ENCODE data around the gene PARN. TPM values are rescaled to one million over a fixed set of nuclear protein-coding genes. Genes with fewer than 3 reads are reported as not detected.
"Not testable (repeated sequence)": the region's sequence is repeated elsewhere in the genome, so short reads cannot be mapped to it uniquely, and the experiment has no call there.

Gene PARN, protein sequence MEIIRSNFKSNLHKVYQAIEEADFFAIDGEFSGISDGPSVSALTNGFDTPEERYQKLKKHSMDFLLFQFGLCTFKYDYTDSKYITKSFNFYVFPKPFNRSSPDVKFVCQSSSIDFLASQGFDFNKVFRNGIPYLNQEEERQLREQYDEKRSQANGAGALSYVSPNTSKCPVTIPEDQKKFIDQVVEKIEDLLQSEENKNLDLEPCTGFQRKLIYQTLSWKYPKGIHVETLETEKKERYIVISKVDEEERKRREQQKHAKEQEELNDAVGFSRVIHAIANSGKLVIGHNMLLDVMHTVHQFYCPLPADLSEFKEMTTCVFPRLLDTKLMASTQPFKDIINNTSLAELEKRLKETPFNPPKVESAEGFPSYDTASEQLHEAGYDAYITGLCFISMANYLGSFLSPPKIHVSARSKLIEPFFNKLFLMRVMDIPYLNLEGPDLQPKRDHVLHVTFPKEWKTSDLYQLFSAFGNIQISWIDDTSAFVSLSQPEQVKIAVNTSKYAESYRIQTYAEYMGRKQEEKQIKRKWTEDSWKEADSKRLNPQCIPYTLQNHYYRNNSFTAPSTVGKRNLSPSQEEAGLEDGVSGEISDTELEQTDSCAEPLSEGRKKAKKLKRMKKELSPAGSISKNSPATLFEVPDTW
- 10 to 100 TPM; 10.6 to 16.6 (median 13.2) TPM for polyA plus RNA-seq

- WGBS, 3 donors = 1% methylated on average over 50 to 51 of the region's 51 CpGs
Observed at GRCh38 chr16:14629919-14630619, at the start of gene PARN. PARN (minus strand) TSS chr16:14630260; CDS start chr16:14630125, 135 bp downstream.

DNA sequence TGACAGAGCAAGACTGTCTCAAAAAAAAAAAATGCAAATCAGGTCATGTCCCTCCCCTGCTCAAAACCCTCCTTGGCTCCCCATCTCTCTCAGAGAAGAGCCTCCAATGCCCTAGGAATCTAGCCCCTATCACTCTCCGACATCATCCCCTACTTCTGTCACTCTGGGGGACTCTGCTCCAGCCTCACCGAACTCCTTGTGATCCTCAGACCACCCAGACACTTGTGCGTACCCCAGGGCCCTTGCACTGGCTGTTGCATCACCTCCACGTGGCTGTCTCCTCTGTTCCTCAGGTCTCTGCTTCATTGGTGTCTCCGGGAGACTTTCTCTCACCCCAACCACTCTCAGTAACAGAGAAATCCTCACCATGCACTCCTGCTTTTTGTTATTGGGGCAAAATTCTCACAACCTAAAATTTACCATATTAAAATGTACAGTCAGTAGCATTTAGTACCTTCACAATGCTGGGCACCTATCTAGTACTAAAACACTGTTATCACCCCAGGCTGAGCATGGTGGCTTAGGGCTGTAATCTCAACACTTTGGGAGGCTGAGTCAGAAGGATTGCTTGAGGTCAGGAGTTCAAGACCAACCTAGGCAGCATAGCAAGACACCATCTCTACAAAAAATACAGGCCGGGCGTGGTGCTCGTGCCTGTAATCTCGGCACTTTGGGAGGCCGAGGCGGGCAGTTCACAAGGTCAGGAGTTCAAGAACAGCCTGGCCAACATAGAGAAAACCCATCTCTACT lies 48.9 kb upstream of the PARN start:
- no peak overlapping the region for H3K27ac ChIP-seq (ENCODE audit: low read depth, low read length)
- WGBS, 3 donors = 78 to 89% (median 81%) methylated on average over 11 of the region's 11 CpGs

More at GRCh38 chr16:14629919-14630619, at the start of gene PARN:
- peak within 1 kb of the TSS; percentile 69 for H3K27ac ChIP-seq (ENCODE audit: low read depth, low read length)

GRCh38 chr16:14677627-14678026 lies 47.6 kb upstream of the PARN start:
- 90 to 99% (median 95%) methylated on average over 5 of the region's 5 CpGs for WGBS, 3 donors
- no peak overlapping the region for H3K27ac ChIP-seq (ENCODE audit: low read depth, low read length)

DNA sequence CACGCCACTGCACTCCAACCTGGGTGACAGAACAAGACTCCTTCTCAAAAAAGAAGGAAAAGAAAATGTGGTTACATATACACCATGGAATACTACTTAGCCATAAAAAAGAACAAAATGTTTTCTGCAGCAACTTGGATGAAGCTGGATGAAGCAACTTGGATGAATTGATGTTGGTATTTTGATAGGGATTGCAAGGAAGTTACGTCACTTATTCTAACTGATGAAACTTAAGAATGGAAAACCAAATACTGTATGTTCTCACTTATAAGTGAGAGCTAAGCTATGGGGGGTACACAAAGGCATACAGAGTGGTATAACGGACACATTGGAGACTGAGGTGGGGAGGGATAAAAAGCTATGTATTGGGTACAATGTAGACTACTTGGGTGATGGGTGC lies 46.6 kb upstream of the PARN start:
- H3K27ac ChIP-seq (ENCODE audit: low read depth, low read length) = no peak overlapping the region
- WGBS, 3 donors = 83 to 93% (median 89%) methylated on average over 3 of the region's 3 CpGs

DNA sequence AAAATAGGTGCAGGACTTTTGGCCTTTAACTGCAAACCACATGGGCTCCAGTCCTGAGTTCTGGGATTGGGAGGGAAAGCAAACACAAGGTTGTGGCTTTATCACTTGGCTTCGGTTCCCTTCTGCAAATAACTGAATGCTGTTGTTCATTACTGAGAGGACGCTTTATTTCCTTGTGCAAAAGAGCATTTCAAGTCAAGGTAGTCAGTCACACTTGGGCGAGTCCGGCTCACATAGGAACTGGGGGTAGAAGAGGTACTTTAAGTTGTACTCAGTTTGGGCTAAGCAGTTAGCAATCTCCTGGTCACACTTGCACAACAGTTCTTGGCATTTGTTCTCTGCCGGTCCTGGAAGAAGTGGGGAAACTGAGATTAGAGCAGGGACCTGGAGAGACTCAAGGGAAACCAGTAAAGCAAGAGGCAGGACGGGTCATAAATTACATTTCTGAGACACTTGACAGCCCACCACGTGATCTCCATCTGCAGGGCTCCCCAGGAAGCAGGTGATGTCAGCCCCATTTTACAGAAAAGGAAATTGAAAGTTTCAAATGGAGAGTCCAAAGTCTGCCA lies 42.4 kb upstream of the PARN start:
- WGBS, 3 donors = 20 to 64% (median 61%) methylated on average over 7 of the region's 7 CpGs
- no peak overlapping the region for H3K27ac ChIP-seq (ENCODE audit: low read depth, low read length)

GRCh38 chr16:14669776-14670175 lies 39.7 kb upstream of the PARN start:
- H3K27ac ChIP-seq (ENCODE audit: low read depth, low read length) = no peak overlapping the region
- WGBS, 3 donors = 43 to 97% (median 85%) methylated on average over 4 of the region's 4 CpGs

- 41 to 82% (median 78%) methylated on average over 7 of the region's 7 CpGs for WGBS, 3 donors
- no peak overlapping the region for H3K27ac ChIP-seq (ENCODE audit: low read depth, low read length)
Observed at GRCh38 chr16:14668556-14669223, 38.6 kb upstream of the PARN start.

DNA sequence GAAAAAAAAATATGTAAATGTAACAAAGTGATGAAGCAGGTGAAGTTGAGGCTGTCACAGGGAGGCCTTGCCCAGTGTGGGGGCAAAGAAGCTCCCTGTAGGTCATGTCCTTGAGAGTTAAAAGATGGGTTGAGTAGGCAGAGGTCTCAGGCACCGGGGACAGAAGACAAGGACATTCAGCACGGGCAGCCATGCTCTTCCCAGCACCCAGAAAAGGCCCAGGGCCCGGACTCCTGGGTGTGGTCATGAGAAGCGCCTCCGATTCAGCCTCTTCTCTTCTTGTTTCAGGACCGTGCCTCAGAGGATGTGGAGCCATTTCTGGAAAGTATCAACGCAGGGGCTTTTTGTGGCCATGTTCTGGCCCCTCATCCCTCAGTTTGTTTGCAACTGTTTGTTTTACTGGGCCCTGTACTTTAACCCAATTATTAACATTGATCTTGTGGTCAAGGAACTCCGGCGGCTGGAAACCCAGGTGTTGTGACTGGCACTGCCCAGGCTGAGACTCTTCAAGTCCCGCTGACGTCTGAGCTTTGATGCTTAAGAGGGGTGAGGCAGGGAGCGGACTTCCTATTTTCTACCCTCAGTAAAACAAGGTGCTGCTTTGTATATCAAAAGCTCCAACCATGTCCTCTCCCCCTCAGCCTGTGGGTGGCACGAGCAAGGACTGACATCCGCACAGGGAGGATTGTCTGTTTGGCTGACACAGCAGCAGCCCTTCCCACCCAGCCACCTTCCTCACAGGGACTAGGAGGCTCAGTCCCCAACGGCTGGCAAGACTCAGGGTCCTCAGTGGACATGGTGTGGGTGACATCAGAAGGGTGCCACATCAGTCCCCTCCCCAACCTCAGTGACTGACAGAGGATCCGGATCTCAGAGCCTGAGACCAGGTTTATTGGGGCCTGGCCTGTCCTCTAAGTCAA lies 37.5 kb upstream of the PARN start:
- WGBS, 3 donors = 57 to 92% (median 89%) methylated on average over 16 of the region's 16 CpGs
- H3K27ac ChIP-seq (ENCODE audit: low read depth, low read length) = no peak overlapping the region

DNA sequence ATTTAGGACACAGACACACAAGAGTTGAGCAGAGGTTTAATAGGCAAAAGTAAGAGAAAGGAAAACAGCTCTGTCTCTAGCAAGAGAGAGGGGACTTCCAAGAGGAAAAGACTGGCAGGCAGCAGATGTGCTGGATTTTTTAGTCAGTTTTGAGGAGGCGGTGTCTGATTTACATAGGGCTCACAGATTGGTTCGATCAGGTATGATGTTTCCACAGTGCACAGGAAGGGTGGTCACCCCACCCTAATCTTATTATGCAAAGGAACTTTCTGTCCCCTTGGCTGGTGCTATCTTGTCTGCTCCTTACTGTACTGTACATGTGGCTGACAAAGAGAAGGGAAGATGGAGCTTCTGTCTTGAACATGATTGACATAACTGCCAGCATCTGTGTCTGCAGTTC lies 28.0 kb upstream of the PARN start:
- 89 to 92% (median 89%) methylated on average over 2 of the region's 2 CpGs for WGBS, 3 donors
- no peak overlapping the region for H3K27ac ChIP-seq (ENCODE audit: low read depth, low read length)

GRCh38 chr16:14652726-14653125 lies 22.7 kb upstream of the PARN start:
- H3K27ac ChIP-seq (ENCODE audit: low read depth, low read length) = no peak overlapping the region
- 94 to 100% (median 98%) methylated on average over 2 of the region's 2 CpGs for WGBS, 3 donors

DNA sequence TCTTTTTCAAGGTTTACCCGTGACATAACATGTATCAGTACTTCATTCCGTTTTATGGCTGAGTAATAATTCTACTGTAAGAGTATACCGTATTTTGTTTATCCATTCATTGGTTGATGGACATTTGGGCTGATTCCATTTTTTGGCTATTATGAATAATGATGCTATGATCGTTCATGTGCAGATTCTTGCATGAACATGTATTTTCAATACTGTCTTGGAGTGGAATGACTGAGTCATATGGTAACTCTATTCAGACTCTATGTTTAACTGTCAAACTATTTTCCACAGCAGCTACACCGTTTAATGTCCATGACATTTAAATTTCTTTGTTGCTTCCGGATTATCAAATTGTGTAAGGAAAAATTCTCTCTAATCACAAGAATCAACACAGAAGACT lies 20.6 kb upstream of the PARN start:
- no peak overlapping the region for H3K27ac ChIP-seq (ENCODE audit: low read depth, low read length)
- 77 to 86% (median 84%) methylated on average over 6 of the region's 6 CpGs for WGBS, 3 donors

DNA sequence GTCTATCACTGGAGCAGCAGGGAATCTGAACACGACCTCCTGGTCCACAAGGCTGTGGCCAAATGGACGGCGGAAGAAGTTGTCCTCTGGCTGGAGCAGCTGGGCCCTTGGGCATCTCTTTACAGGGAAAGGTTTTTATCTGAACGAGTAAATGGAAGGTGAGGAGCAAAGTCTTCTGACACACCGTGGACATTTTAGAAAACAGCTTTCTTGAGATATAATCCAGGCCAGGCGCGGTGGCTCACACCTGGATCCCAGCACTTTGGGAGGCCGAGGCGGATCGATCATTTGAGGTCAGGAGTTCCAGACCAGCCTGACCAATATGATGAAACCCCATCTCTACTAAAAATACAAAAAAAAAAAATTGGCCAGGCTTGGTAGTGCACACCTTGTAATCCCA lies 19.8 kb upstream of the PARN start:
- no peak overlapping the region for H3K27ac ChIP-seq (ENCODE audit: low read depth, low read length)
- 94 to 95% (median 95%) methylated on average over 10 of the region's 10 CpGs for WGBS, 3 donors

DNA sequence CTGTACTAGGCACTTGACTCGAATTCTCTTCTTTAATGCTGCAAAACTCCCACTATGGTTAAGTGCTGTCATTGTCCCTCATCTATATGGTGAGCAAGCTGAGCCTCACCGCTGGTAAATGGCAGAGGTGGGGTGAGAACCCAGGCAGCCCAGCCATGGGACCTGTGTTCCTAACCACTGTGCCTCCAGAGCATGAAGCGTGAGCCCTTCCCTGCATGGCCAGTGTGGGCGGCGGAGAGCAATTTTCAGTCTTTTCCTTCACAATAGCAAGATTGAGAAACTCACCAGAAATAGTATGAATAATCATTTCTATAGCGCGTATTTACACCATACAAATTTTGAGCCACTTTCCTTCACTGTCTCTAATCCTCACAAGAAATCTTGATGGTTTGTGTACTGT lies 11.9 kb upstream of the PARN start:
- no peak overlapping the region for H3K27ac ChIP-seq (ENCODE audit: low read depth, low read length)
- 81 to 97% (median 88%) methylated on average over 7 of the region's 7 CpGs for WGBS, 3 donors

DNA sequence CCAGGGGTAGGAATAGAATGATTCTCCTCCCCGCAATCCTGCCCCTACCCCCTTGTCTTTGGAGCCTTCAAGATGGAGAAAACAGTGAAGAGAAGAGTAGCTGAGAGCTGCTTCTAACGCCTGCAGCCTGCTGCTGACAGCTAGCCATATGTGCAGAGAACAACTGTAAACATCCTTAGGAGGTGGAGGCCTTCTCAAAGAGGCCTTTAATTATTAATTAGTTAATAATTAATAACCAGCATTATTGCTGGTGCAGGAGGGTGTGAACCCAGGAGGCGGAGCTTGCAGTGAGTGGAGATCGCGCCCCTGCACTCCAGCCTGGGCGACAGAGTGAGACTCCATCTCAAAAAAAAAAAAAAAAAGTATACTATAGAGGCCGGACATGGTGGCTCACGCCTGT lies 11.1 kb upstream of the PARN start:
- WGBS, 3 donors = 81 to 96% (median 95%) methylated on average over 8 of the region's 8 CpGs
- H3K27ac ChIP-seq (ENCODE audit: low read depth, low read length) = no peak overlapping the region

GRCh38 chr16:14640538-14640937 lies 10.5 kb upstream of the PARN start:
- WGBS, 3 donors = 76 to 89% (median 87%) methylated on average over 10 of the region's 10 CpGs
- no peak overlapping the region for H3K27ac ChIP-seq (ENCODE audit: low read depth, low read length)

- not testable (repeated sequence) for H3K27ac ChIP-seq (ENCODE audit: low read depth, low read length)
- 7 to 63% (median 40%) methylated on average over 1 of the region's 1 CpG for WGBS, 3 donors
Observed at GRCh38 chr16:14636951-14637240, 6.8 kb upstream of the PARN start.
